T-helper 1 cell treated with Interleukin-12 subunit alpha and Interleukin-12 subunit beta and Interleukin-4 antibody, amounts not matched to agents 30 ng/mL and 1 ng/mL, for 36 hours (primary cell): ENCODE data around the gene HES7. TPM values are rescaled to one million over a fixed set of nuclear protein-coding genes. Genes with fewer than 3 reads are reported as not detected.

Experiments used
- intact Hi-C: fragments of 100-400 bp; cut with micrococcal nuclease; formaldehyde crosslinking; loops from one replicate; pipeline ENCODE4 v1.15.1; 2024
- total RNA-seq: library from RNA; stranded (reverse); gene quantifications from 2 replicates; pipeline ENCODE4 v1.2.3, GENCODE V29; 2022

The HES7 gene
- total RNA-seq, 1 donor from 2014 or later: 1.2 TPM

GRCh38 chr17:8155996-8156245, 32.0 kb upstream of the HES7 start:
- intact Hi-C loops: loop anchor here (1.0 to 10.0 kb wide), 15 partner anchors 8 to 671 kb away; partner anchors contain the start of genes BORCS6, CYB5D1, KDM6B and NAA38

- intact Hi-C loops: loop anchor here (5.0 to 10.0 kb wide), 3 partner anchors 229 to 298 kb away; partner anchors contain the start of genes CYB5D1, NAA38, NDEL1 and RPL26
Measured at GRCh38 chr17:8155231-8155995, 31.5 kb upstream of the HES7 start.

GRCh38 chr17:8154608-8155155, 30.8 kb upstream of the HES7 start:
- intact Hi-C loops: loop anchor here (5.0 to 10.0 kb wide), 3 partner anchors 230 to 297 kb away; partner anchors contain the start of genes CYB5D1, NAA38, NDEL1 and RPL26

DNA sequence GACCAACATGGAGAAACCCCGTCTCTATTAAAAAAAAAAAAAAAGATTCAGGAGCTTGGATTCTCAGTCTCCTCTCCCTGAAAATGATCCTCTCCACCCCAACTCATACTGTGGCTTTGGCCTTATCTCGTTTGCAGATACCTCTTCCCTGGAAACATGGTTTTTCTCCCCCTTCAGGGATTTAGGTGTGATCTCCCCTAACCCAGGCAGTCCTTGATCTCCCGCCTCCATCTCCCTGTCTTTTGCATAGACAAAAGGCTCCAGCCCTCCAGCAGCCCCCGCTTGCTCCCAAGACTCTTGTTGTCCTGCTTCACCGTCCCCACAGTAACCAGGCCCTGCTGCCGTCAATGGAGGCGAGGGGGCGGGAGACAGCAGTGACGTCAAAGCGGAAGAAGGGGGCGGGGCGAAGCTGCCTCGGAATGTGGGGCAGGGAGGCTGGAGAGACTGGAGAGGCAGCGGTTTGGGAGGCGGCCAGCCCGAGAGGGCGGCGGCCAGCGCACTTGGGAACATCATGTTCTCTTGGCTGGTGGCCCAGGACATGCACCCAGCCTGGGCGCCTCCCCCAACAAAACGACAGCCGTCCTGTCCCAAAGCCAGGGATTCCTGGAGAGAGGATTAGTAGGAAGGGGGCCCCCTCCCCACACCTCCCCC, 30.2 kb upstream of the HES7 start:
- intact Hi-C loops: loop anchor here (10.0 kb wide), 2 partner anchors 231 to 281 kb away; partner anchors contain the start of genes NDEL1 and RPL26

GRCh38 chr17:8153525-8153956, 29.6 kb upstream of the HES7 start:
- intact Hi-C loops: loop anchor here (10.0 kb wide), 2 partner anchors 231 to 281 kb away; partner anchors contain the start of genes NDEL1 and RPL26

GRCh38 chr17:8153031-8153451, 29.1 kb upstream of the HES7 start:
- intact Hi-C loops: loop anchor here (10.0 kb wide), 2 partner anchors 232 to 282 kb away; partner anchors contain the start of genes NDEL1 and RPL26

DNA sequence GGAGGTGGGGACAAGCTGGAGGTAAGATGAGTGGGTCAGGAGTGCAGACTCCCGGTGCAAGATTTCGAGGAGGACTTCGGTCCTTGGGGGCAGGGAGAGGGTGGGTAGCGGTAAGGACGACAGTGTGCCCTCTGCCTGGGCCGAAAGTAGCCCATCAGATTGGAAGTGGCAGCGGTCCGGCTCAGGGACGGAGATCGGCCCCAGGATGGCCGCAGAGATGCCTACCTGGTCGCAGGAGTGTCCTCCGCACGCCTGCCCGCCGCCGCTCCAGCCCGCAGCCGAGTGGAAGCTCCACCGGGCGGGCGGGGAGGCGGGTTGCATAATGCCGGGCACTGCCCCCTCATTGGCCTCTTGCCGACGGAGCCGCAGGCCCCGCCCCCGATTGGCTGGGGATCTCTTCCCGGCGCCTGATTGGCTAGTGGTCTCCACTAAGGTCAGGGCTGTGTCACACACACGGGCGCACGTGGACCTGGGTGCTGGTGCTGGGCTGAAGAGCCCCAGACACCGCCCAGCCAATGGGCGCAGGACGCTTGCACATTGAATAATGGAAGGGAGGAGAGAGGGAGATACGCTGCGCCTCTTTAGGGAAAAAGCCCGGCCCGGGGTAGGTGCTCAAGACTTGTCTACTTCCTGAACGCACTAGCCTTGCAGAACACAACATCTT, 28.3 kb upstream of the HES7 start, which contains the start of gene PER1:
PER1 (minus strand) TSS at position 293 of the 664 bp plus-strand sequence. CDS start 1,698 bp downstream, outside the sequence.
- intact Hi-C loops: loop anchor here (10.0 kb wide), 2 partner anchors 233 to 283 kb away; partner anchors contain the start of genes NDEL1 and RPL26

- intact Hi-C loops: loop anchor here (1.0 to 10.0 kb wide), 3 partner anchors 12 to 283 kb away; partner anchors contain the start of genes NDEL1 and RPL26
Measured at GRCh38 chr17:8151641-8152111, 27.8 kb upstream of the HES7 start.

GRCh38 chr17:8151120-8151640, 27.3 kb upstream of the HES7 start:
- intact Hi-C loops: loop anchor here (1.0 to 10.0 kb wide), 3 partner anchors 12 to 284 kb away; partner anchors contain the start of genes NDEL1 and RPL26

DNA sequence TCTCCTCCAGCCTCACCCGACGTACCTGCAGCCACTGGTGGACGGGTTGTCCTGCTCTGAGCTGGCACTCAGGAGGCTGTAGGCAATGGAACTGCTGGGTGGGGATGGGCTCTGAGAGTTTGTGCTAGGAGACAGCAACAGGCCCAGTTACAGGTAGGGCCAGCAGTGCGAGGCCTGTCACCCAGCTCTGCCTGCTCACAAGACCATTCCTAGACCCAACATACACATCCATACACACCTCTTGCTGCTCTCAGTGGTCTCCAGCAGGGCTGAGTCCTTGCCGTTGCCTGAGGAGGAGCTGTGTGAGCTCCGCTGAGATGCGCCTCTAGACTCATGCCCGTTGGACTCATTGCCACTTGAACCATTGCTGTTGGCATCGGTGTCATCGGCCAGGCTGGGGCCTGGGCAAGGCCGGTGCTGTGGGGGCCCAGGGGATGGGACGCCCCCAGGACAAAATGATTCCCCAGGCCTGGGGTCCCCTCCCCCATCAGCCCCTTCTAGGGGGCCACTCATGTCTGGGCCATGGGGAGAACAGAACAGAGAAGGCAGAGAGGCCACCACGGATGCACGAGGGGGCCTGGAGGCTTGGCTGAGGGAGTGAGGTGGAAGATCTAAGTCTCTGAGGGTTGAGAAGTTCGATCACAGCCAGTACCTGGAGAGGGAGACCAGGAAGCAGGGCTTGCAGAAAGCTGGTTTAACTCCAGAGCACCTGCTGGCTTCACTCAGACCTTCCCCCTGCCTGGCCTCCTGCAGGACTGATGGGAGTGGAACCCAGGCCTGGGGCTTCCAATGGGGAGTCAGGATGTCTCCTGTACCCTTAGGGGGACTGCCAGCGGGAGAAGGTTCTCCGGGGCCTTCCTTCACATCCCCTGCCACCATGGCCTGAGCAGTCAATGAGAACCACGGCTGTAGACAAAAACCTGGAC, 26.6 kb upstream of the HES7 start:
- intact Hi-C loops: loop anchor here (1.0 to 10.0 kb wide), 3 partner anchors 11 to 284 kb away; partner anchors contain the start of genes NDEL1 and RPL26

DNA sequence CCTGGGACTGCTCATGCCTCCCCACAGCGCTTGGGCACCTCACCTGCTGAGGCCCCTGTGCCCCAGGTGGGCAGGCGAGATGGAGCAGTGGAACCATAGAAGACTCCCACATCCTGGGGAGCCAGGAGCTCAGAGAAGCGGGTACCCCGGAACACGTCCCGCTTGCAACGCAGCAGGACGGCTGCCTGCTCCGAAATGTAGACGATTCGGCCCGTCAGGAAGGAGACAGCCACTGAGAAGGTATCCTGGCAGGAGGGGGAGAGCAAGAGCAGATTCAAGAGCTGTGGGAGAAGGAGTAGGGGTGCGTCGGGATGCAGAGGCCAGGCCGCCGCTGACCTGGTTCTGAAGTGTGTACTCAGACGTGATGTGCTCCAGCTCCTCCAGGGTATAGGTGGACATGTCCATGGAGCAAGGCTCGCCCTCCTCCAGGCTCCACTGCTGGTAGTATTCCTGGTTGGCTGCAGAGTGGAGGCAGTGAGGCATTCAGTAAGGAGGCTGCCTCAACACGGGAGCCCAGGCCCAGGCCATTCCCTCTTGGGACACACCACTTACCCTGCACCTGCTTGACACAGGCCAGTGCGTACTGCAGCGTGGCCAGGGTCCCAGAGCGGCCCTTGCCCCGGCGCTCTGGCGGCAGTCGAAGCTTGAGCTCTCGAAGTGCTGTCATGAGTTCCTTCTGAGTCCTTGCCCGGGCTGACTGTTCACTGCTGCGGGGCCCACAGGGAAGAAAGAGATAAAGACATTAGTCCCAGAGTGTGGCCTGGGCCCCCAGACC, 25.7 kb upstream of the HES7 start:
- intact Hi-C loops: loop anchor here (10.0 kb wide), 2 partner anchors 235 to 285 kb away; partner anchors contain the start of genes NDEL1 and RPL26

DNA sequence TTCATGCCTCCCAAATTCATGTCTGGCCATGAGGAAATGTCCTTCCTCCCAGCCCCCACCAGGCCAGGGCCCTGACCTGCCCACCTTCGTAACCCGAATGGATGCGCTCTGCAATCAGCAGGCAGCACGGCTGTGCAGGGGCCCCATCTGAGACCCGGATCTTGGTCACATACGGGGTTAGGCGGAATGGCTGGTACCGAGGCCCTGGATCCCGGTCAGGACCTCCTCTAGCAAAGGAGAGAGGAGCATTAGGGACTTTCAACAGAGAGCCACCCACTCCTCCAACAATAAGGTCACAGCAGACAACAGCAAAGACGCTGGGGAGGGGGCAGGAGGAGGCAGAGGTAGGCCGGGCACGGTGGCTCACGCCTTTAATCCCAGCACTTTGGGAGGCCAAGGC, 24.7 kb upstream of the HES7 start:
- intact Hi-C loops: no loop called here

GRCh38 chr17:8147805-8148404, 24.0 kb upstream of the HES7 start:
- intact Hi-C loops: no loop called here

GRCh38 chr17:8147141-8147804, 23.4 kb upstream of the HES7 start:
- intact Hi-C loops: no loop called here

DNA sequence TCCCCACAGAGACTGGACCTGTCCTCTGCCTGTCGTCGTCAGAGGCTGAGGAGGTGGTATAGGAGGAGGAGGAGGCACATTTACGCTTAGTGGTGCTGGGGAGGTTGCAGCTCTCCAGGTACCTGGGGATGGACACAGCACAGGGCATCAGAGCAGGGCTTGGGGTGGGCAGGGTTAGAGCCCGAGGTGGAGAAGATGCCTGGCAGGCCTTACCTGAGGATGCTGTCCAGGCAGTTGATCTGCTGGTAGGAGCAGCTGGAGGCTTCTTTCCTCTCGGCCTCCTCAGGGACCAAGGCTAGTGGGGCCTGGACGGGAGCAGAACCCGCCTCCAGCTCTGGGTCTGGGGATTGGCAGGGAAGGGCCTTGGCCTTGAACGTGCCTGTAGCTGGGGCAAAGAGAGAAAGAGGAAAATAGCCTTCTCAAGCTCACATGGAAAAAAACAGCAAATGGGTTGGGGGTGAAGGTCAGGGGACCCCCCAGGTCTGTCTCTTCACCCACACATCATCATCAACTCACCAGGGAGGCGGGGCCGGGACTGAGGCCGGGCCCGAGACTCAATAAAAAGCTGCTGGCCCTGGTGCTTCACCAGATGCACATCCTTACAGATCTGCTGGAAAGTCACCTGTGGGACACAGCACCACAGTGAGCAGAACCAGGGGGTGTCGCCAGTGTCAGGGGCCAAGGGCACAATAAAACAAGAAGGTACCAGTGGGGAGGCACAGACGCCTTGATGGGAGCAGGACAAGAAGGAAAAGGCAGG, 22.7 kb upstream of the HES7 start:
- intact Hi-C loops: no loop called here

DNA sequence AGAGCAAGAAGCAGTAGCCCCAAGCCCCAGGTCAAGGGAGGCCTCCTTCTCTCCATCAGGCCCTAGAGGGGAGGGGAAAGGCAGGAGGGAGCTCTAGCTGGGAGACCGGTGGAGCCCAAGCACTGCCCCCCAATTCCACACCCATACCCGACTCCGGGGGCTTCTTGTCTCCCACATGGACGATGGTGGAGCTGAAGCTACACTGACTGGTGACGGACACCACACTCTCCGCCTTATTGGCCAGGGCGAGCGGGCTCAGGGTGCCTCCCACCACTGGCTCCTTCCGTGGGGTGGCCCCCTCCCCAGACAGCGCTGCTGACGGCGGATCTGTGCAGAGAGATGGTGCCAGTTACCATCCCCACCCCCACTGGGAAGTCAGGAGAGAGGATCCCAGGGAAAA, 21.9 kb upstream of the HES7 start:
- intact Hi-C loops: no loop called here
